GM18951 (cell line): ENCODE measurements around the gene PCSK9.

ENCODE experiments used
- POLR2A ChIP-seq: IDR thresholded peaks from 4 replicates; pipeline ENCODE4 v1.6.1; 2011; ENCODE audit warnings: mild to moderate bottlenecking; ENCODE audit not compliant: insufficient read length, insufficient read depth; ENCODE audit errors: extremely low read depth
- in situ Hi-C: fragments of 300-500 bp; cut with MboI; formaldehyde crosslinking; loops from one replicate; pipeline ENCODE4 v1.12.0; 2022; ENCODE audit warnings: low sequenced_read_pairs, mixed read lengths, inconsistent platforms; ENCODE audit not compliant: unreplicated experiment

Gene PCSK9

GRCh38 chr1:55061000-55061705 is 21.8 kb downstream of the PCSK9 start:
- in situ Hi-C loops: no loop called here
- TF ChIP-seq POLR2A: no peak

- in situ Hi-C loops: no loop called here
- no peak for TF ChIP-seq POLR2A
These were observed 22.5 kb downstream of the PCSK9 start for GRCh38 chr1:55061706-55062321.

- in situ Hi-C loops: no loop called here
- no peak for TF ChIP-seq POLR2A
These were observed 23.6 kb downstream of the PCSK9 start for GRCh38 chr1:55062801-55063576.

- TF ChIP-seq POLR2A: no peak
- in situ Hi-C loops: no loop called here
These were observed 24.2 kb downstream of the PCSK9 start for GRCh38 chr1:55063577-55063942.

- no peak for TF ChIP-seq POLR2A
- in situ Hi-C loops: no loop called here
These were observed 24.8 kb downstream of the PCSK9 start for GRCh38 chr1:55064071-55064581.

- no peak for TF ChIP-seq POLR2A
- in situ Hi-C loops: no loop called here
These were observed 25.5 kb downstream of the PCSK9 start for GRCh38 chr1:55064861-55065263.

GRCh38 chr1:55065648-55066047 is 26.3 kb downstream of the PCSK9 start:
- no peak for TF ChIP-seq POLR2A
- in situ Hi-C loops: no loop called here

- TF ChIP-seq POLR2A: no peak
- in situ Hi-C loops: no loop called here
These were observed 27.9 kb downstream of the PCSK9 start for GRCh38 chr1:55067022-55067778.

- in situ Hi-C loops: no loop called here
- TF ChIP-seq POLR2A: no peak
These were observed 28.6 kb downstream of the PCSK9 start for GRCh38 chr1:55067914-55068313.

GRCh38 chr1:55068638-55069037 is 29.3 kb downstream of the PCSK9 start:
- in situ Hi-C loops: no loop called here
- TF ChIP-seq POLR2A: no peak

GRCh38 chr1:55069280-55069679 is 29.9 kb downstream of the PCSK9 start:
- no peak for TF ChIP-seq POLR2A
- in situ Hi-C loops: no loop called here

- TF ChIP-seq POLR2A: no peak
- in situ Hi-C loops: no loop called here
These were observed 31.2 kb downstream of the PCSK9 start for GRCh38 chr1:55070293-55071164.

- TF ChIP-seq POLR2A: no peak
- in situ Hi-C loops: no loop called here
These were observed 32.1 kb downstream of the PCSK9 start for GRCh38 chr1:55071477-55071876.
